Left hindlimb (tissue), 1 donor: ENCODE measurements around the gene APRT.
A peak's percentile ranks its signal among the peaks of the same experiment; 100 is the strongest.

ENCODE experiments used
- DNase-seq: peaks from one replicate; pipeline ENCODE4 v3.0.0-alpha.2; 2018

The APRT gene

GRCh38 chr16:88821168-88821850, 9.6 kb upstream of the APRT start:
- no peak for DNase-seq

- DNase-seq: peak; percentile 27
These were observed 8.8 kb upstream of the APRT start for GRCh38 chr16:88820385-88821025.

- no peak for DNase-seq
These were observed 7.4 kb upstream of the APRT start for GRCh38 chr16:88819126-88819525.

GRCh38 chr16:88818575-88818874, 6.8 kb upstream of the APRT start:
- DNase-seq: peak; percentile 13

GRCh38 chr16:88817785-88818574, 6.3 kb upstream of the APRT start:
- DNase-seq: peak; percentile 20

GRCh38 chr16:88816736-88817535, 5.2 kb upstream of the APRT start:
- peak; percentile 36 for DNase-seq

- peak; percentile 59 for DNase-seq
These were observed 4.3 kb upstream of the APRT start for GRCh38 chr16:88815901-88816589.

GRCh38 chr16:88815227-88815626, 3.5 kb upstream of the APRT start:
- peak; percentile 30 for DNase-seq

- peak; percentile 20 for DNase-seq
These were observed 2.4 kb upstream of the APRT start for GRCh38 chr16:88814144-88814502.

- DNase-seq: peak; percentile 39
These were observed 1.8 kb upstream of the APRT start for GRCh38 chr16:88813269-88814143.

- peak; percentile 52 for DNase-seq
These were observed 963 bp upstream of the APRT start for GRCh38 chr16:88812513-88813268.

GRCh38 chr16:88810912-88811768, 588 bp downstream of the APRT start:
- peak; percentile 89 for DNase-seq

- DNase-seq: no peak
These were observed 1.4 kb downstream of the APRT start for GRCh38 chr16:88810166-88810911.

GRCh38 chr16:88809676-88810165, 2.0 kb downstream of the APRT start:
- no peak for DNase-seq

GRCh38 chr16:88809068-88809675, 2.6 kb downstream of the APRT start:
- no peak for DNase-seq

GRCh38 chr16:88807626-88808453, 3.9 kb downstream of the APRT start:
- DNase-seq: no peak

- DNase-seq: no peak
These were observed 4.5 kb downstream of the APRT start for GRCh38 chr16:88807142-88807625.
